Small intestine (tissue), 7 donors: Measurements from ENCODE around the gene NELFE. TPM values are rescaled to one million over a fixed set of nuclear protein-coding genes. Genes with fewer than 3 reads are reported as not detected.
"Not testable (repeated sequence)": the region's sequence is repeated elsewhere in the genome, so short reads cannot be mapped to it uniquely, and the experiment has no call there.

Experiments used
- DNase-seq, 2 donors: peaks; one replicate each; pipeline versions ENCODE4 v3.0.0 to v3.0.0-alpha.2; 2013
- FAIRE-seq: peaks from 2 replicates; lab custom pipeline; 2012; peaks lifted over from hg19 to GRCh38; lab: Jason Lieb, UNC
- H3K27ac ChIP-seq, 3 donors: one replicate each; pipeline ENCODE4 v1.5.1; 2013; ENCODE audit warnings: low read length in 2 of 3, mild to moderate bottlenecking in 2 of 3, control low read depth in 1 of 3, inconsistent platforms in 1 of 3, low read depth in 1 of 3, moderate library complexity in 1 of 3
- H3K27me3 ChIP-seq, 3 donors: one replicate each; pipeline ENCODE4 v1.6.1; 2013; ENCODE audit warnings: low read length in 3 of 3, inconsistent platforms in 1 of 3; ENCODE audit not compliant: control insufficient read depth in 3 of 3, insufficient read depth in 3 of 3
- H3K36me3 ChIP-seq, 3 donors: one replicate each; pipeline ENCODE4 v1.6.1; 2013; ENCODE audit warnings: low read length in 3 of 3, inconsistent platforms in 1 of 3, low read depth in 1 of 3, mild to moderate bottlenecking in 1 of 3, moderate library complexity in 1 of 3; ENCODE audit not compliant: control insufficient read depth in 3 of 3, insufficient read depth in 2 of 3
- H3K4me1 ChIP-seq, 3 donors: one replicate each; pipeline ENCODE4 v1.6.1; 2013; ENCODE audit warnings: low read length in 2 of 3, inconsistent platforms in 1 of 3, low read depth in 1 of 3, mild to moderate bottlenecking in 1 of 3, moderate library complexity in 1 of 3; ENCODE audit not compliant: control insufficient read depth in 3 of 3, insufficient read depth in 2 of 3
- H3K4me3 ChIP-seq, 3 donors: one replicate each; pipeline ENCODE4 v1.5.1; 2013; ENCODE audit warnings: low read length in 3 of 3, control low read depth in 1 of 3, inconsistent platforms in 1 of 3, low read depth in 1 of 3, mild to moderate bottlenecking in 1 of 3, moderate library complexity in 1 of 3
- H3K9me3 ChIP-seq, 2 donors: one replicate each; pipeline ENCODE4 v1.6.1; 2013; ENCODE audit warnings: low read depth in 1 of 2, low read length in 1 of 2; ENCODE audit not compliant: control insufficient read depth in 2 of 2, insufficient read depth in 1 of 2
- WGBS, 3 donors: extraction: QIAGEN DNeasy Blood & Tissue Kit; methylation state at CpG; one replicate each; pipeline ENCODE4 v1.1.7; 2013; 5-methylcytosine and 5-hydroxymethylcytosine counted together
- polyA plus RNA-seq, 4 donors: library from polyadenylated mRNA; stranded (reverse) in 3 of 4; unstranded in 1 of 4; fragments of 200-250 nt in 3 of 4; fragments of 120-200 nt in 1 of 4; gene quantifications; one replicate each; pipeline versions ENCODE4 v1.2.1 to v1.2.3, GENCODE V29; 2013
- donor health status: healthy with polysubstance abuse.
- donor health status: control.
- donor health status: control.
- donor health status: Bipolar disorder and iron deficiency.
- donor health status: healthy.

NELFE gene
- polyA plus RNA-seq, 4 donors: 55.6 to 77.1 (median 59.1) TPM

DNA sequence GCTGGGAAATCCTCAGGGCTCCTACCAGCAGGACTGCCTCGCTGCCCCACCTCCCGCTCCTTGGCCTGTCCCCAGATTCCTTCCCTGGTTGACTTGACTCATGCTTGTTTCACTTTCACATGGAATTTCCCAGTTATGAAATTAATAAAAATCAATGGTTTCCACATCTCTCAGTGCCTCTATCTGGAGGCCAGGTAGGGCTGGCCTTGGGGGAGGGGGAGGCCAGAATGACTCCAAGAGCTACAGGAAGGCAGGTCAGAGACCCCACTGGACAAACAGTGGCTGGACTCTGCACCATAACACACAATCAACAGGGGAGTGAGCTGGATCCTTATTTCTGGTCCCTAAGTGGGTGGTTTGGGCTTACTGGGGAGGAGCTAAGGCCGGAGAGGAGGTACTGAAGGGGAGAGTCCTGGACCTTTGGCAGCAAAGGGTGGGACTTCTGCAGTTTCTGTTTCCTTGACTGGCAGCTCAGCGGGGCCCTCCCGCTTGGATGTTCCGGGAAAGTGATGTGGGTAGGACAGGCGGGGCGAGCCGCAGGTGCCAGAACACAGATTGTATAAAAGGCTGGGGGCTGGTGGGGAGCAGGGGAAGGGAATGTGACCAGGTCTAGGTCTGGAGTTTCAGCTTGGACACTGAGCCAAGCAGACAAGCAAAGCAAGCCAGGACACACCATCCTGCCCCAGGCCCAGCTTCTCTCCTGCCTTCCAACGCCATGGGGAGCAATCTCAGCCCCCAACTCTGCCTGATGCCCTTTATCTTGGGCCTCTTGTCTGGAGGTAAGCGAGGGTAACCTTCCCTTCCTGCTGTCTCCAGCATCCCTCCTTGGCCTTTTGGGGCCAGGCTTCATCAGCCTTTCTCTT lies 13.0 kb downstream of the NELFE start, which contains the start of gene CFB:
CFB (plus strand) TSS at position 589 of the 863 bp plus-strand sequence; CDS start at position 716, 127 bp downstream.
- Histone ChIP-seq H3K27me3 (no peaks in the 10 kb centered on the region), H3K36me3 (peaks cover 0 to 10% (median 0%) of the 10 kb centered on the region in 3 donors), H3K27ac (peak within 1 kb of the TSS; percentile 86 to 95 (median 92)), H3K4me3 (peak within 1 kb of the TSS in 2 of 3 donors; percentile 33 to 46), H3K9me3 (no peaks in the 10 kb centered on the region), H3K4me1 (peaks cover 0 to 32% (median 4%) of the 10 kb centered on the region in 3 donors)
- 9 to 22% (median 13%) methylated on average over 11 of the region's 11 CpGs for WGBS, 3 donors
- no peak for FAIRE-seq
- DNase-seq: peak; percentile 93 to 97

DNA sequence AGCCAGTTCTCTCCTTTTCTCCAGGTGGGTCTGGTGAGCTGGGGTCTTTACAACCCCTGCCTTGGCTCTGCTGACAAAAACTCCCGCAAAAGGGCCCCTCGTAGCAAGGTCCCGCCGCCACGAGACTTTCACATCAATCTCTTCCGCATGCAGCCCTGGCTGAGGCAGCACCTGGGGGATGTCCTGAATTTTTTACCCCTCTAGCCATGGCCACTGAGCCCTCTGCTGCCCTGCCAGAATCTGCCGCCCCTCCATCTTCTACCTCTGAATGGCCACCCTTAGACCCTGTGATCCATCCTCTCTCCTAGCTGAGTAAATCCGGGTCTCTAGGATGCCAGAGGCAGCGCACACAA lies 13.6 kb downstream of the NELFE start:
- H3K36me3 ChIP-seq: peaks cover 0 to 6% (median 0%) of the 10 kb centered on the region in 3 donors
- peak overlapping the region in 1 of 3 donors; percentile 4 for H3K4me3 ChIP-seq
- H3K4me1 ChIP-seq: peaks cover 0 to 37% (median 4%) of the 10 kb centered on the region in 3 donors
- no peaks in the 10 kb centered on the region for H3K27me3 ChIP-seq
- no peaks in the 10 kb centered on the region for H3K9me3 ChIP-seq
- DNase-seq: no peak
- WGBS, 3 donors: 23 to 50% (median 36%) methylated on average over 9 of the region's 9 CpGs
- no peak for FAIRE-seq
- H3K27ac ChIP-seq: peak overlapping the region; percentile 86 to 95 (median 92)

DNA sequence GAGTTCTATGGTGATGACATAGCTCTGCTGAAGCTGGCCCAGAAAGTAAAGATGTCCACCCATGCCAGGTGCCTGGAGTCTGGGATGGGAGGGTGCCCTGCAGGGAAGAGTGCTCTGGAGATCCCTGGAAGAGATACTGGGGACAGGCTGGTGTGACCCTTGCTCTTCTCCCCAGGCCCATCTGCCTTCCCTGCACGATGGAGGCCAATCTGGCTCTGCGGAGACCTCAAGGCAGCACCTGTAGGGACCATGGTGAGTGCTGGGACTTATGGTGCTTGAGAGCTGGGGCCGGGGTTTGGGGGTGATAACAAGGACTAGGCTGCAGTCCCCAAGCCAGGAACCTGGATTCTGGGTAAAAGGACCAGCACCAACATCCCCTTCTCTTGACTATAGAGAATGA lies 15.0 kb downstream of the NELFE start:
- peaks cover 0 to 5% (median 0%) of the 10 kb centered on the region in 3 donors for H3K36me3 ChIP-seq
- no peak overlapping the region for H3K27ac ChIP-seq
- H3K27me3 ChIP-seq: no peaks in the 10 kb centered on the region
- DNase-seq (no peak), FAIRE-seq (no peak)
- 86 to 89% (median 88%) methylated on average over 3 of the region's 3 CpGs for WGBS, 3 donors
- no peaks in the 10 kb centered on the region for H3K9me3 ChIP-seq
- H3K4me3 ChIP-seq: no peak overlapping the region
- peaks cover 0 to 41% (median 4%) of the 10 kb centered on the region in 3 donors for H3K4me1 ChIP-seq

DNA sequence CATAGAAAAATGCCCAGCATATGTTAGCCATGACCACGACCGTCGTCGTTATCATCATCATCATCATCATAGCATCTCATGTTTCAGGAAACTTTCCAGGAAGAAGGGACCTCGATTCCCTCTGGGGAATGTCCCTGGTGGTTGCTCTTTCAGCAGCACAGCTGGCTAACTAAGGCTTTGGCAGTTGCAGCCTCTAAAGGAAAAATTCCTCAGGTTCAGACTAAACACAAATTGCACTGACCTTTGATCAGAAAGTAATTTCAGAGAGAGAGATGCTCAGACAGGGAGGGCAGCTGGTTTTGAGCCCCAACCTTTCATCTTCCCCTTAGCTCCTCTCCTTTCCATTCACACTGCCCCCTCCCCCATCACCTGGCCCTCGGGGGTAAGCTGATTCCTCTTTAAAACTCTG lies 18.5 kb downstream of the NELFE start:
- H3K36me3 ChIP-seq: no peaks in the 10 kb centered on the region
- 4 to 7% (median 5%) methylated on average over 6 of the region's 6 CpGs for WGBS, 3 donors
- H3K4me1 ChIP-seq: peaks cover 0 to 30% (median 4%) of the 10 kb centered on the region in 3 donors
- peak; percentile 52 to 60 for DNase-seq
- no peak for FAIRE-seq
- H3K9me3 ChIP-seq: no peaks in the 10 kb centered on the region
- no peak overlapping the region for H3K4me3 ChIP-seq
- no peaks in the 10 kb centered on the region for H3K27me3 ChIP-seq
- no peak overlapping the region for H3K27ac ChIP-seq

DNA sequence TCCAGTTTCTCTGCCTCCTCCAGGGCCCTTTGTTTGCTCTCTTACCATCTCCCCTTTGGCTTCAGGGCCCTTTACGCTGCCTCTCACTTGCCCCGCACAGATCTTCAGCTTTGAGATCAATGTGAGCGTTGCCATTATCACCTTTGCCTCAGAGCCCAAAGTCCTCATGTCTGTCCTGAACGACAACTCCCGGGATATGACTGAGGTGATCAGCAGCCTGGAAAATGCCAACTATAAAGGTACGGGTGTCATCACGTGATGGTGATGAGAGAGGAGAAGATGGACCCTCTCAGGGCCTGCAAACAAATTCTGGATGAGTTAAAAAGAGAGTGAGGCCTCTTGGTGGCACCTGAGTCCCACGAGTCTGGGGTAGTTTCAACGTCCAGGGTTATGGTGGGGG lies 22.9 kb downstream of the NELFE start:
- Histone ChIP-seq H3K4me1 (peaks cover 0 to 12% (median 0%) of the 10 kb centered on the region in 3 donors), H3K27me3 (no peaks in the 10 kb centered on the region), H3K36me3 (no peaks in the 10 kb centered on the region), H3K27ac (no peak overlapping the region), H3K4me3 (no peak overlapping the region), H3K9me3 (peaks cover 0 to 2% of the 10 kb centered on the region in 2 donors)
- DNase-seq (peak; percentile 50 to 51), FAIRE-seq (no peak)
- WGBS, 3 donors: 47 to 72% (median 57%) methylated on average over 9 of the region's 9 CpGs

DNA sequence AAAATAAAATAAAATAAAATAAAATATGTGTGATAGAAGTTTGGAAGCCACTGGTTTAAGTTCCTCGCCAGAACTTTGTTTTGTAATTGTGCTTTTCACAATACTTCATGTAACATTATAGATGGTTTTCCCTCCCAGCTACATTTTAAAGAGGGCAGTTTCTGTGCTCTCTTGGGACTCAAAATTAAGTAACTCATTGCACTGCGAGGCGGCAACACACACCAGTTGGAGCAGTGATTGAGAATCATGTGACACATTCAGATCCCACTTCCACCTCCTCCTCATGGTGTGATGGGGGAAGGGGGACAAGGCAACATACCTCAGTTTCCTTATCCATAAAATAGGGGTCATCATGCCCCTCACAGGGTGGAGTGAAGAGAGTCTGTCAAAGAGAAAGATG lies 23.8 kb downstream of the NELFE start:
- no peak for FAIRE-seq
- Histone ChIP-seq H3K9me3 (peaks cover 0 to 2% of the 10 kb centered on the region in 2 donors), H3K36me3 (no peaks in the 10 kb centered on the region), H3K4me1 (peaks cover 0 to 5% (median 0%) of the 10 kb centered on the region in 3 donors), H3K27ac (no peak overlapping the region), H3K27me3 (no peaks in the 10 kb centered on the region), H3K4me3 (no peak overlapping the region)
- 67 to 90% (median 90%) methylated on average over 3 of the region's 3 CpGs for WGBS, 3 donors
- no peak for DNase-seq

DNA sequence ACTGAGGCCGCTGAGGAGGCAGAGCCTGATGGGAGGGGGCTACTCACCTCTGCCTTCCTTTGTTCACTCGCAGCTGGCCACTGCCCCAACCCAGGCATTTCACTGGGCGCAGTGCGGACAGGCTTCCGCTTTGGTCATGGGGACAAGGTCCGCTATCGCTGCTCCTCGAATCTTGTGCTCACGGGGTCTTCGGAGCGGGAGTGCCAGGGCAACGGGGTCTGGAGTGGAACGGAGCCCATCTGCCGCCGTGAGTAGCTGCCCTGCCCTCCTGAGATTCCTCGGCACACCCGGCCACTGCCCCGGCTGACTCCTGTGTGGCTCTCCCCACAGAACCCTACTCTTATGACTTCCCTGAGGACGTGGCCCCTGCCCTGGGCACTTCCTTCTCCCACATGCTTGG lies 25.2 kb downstream of the NELFE start:
- no peaks in the 10 kb centered on the region for H3K27me3 ChIP-seq
- H3K4me3 ChIP-seq: no peak overlapping the region
- peaks cover 0 to 2% of the 10 kb centered on the region in 2 donors for H3K9me3 ChIP-seq
- DNase-seq (no peak), FAIRE-seq (no peak)
- H3K4me1 ChIP-seq: peaks cover 0 to 2% (median 2%) of the 10 kb centered on the region in 3 donors
- H3K27ac ChIP-seq: no peak overlapping the region
- no peaks in the 10 kb centered on the region for H3K36me3 ChIP-seq
- WGBS, 3 donors: 82 to 94% (median 89%) methylated on average over 16 to 19 of the region's 19 CpGs

DNA sequence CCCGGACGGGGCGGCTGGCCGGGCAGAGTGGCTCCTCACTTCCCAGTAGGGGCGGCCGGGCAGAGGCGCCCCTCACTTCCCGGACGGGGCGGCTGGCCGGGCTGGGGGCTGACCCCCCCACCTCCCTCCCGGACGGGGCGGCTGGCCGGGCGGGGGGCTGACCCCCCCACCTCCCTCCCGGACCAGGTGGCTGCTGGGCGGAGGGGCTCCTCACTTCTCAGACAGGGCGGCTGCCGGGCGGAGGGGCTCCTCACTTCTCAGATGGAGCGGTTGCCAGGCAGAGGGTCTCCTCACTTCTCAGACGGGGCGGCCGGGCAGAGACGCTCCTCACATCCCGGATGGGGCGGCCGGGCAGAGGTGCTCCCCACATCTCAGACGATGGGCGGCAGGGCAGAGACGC lies 26.6 kb downstream of the NELFE start:
- 91 to 100% (median 91%) methylated on average over 4 to 27 of the region's 32 CpGs for WGBS, 3 donors
- H3K4me3 ChIP-seq, H3K27ac ChIP-seq, DNase-seq, H3K9me3 ChIP-seq, H3K36me3 ChIP-seq, FAIRE-seq, H3K27me3 ChIP-seq: not testable (repeated sequence)
- H3K4me1 ChIP-seq: peaks cover 0 to 13% (median 8%) of the 10 kb centered on the region in 3 donors
